ENCODE data around the gene SPOCD1. TPM values are rescaled to one million over a fixed set of nuclear protein-coding genes. Genes with fewer than 3 reads are reported as not detected.

Gene SPOCD1
- total and polyA plus RNA-seq, 2 of the 4 experiments (the other 2 are of a cell fraction) = 59.7 to 132 TPM

DNA sequence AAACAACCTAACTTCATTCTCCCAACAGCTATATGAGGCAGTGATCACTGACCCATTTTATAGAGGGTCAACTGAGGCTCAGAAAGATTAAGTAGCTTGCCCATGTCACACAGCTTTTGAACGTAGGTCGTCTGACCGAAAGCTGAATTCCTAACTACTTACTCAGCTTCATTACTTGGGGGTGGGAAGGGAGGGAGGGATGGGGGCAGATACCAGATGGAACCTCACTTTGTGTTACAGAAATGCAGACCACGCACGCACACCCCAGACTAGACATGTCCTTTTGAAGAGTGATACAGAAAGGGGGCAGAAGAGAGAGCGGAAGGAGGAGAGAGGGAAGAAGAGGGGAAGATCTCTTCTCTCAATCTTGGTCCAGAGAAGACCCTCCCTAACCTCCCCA is 53.9 kb downstream of the SPOCD1 start:
- BruUV-seq (replicated peaks) = no TSS peak
- Histone ChIP-seq H2AK5ac (ENCODE audit: low read depth, low read length) (peak overlapping the region; percentile 64; the same call in 1 of the 2 replicates), H3K4me1 (ENCODE audit: control insufficient read depth, insufficient read depth, low read length) (peaks cover 21% of the 10 kb centered on the region), H3K23ac (ENCODE audit: low read depth, low read length) (peak overlapping the region; percentile 87; the same call in 1 of the 2 replicates), H4K91ac (ENCODE audit: insufficient read depth, low read depth, low read length) (no peak overlapping the region), H3K56ac (ENCODE audit: extremely low read depth, insufficient read depth, low read length) (no peak overlapping the region), H3K79me1 (ENCODE audit: low read depth in 1 of 2, low read length in 2 of 2) (peaks cover 0 to 32% of the 10 kb centered on the region in 2 experiments; a peak in 2 of 4 replicates), H3K9me3 (ENCODE audit: control insufficient read depth, insufficient read depth, low read length) (no peaks in the 10 kb centered on the region), H3K27ac (ENCODE audit: insufficient read depth, low read length) (no peak overlapping the region), H2BK120ac (ENCODE audit: low read depth, low read length) (peak overlapping the region; percentile 63; the same call in 1 of the 2 replicates), H4K8ac (ENCODE audit: low read depth in 2 of 2, low read length in 2 of 2) (peak overlapping the region in 1 of 2 experiments; percentile 77; a peak in 1 of 4 replicates), H3K27me3 (ENCODE audit: control insufficient read depth, insufficient read depth, low read length) (peaks cover 4% of the 10 kb centered on the region), H3K36me3 (ENCODE audit: control insufficient read depth, insufficient read depth, low read length) (no peaks in the 10 kb centered on the region), H3K14ac (replicated peaks; ENCODE audit: low read depth, low read length) (no peak overlapping the region), H4K5ac (ENCODE audit: low read depth, low read length) (no peak overlapping the region), H3K4me2 (ENCODE audit: low read depth, low read length) (peak overlapping the region; percentile 93), H3K18ac (ENCODE audit: low read depth, low read length) (peak overlapping the region; percentile 57; the same call in 1 of the 2 replicates), H2AK9ac (replicated peaks; ENCODE audit: low read depth, low read length, poor library complexity) (peak overlapping the region; percentile 53), H2BK15ac (ENCODE audit: low read depth, low read length) (peak overlapping the region; percentile 44; the same call in 1 of the 3 replicates), H3K9ac (ENCODE audit: low read depth, low read length) (no peak overlapping the region), H3K4me3 (ENCODE audit: insufficient read depth, low read depth, low read length) (no peak overlapping the region), H2AFZ (replicated peaks; ENCODE audit: low read length, poor library complexity) (no peak overlapping the region), H3K9me1 (ENCODE audit: insufficient read depth, low read length) (peaks cover 11% of the 10 kb centered on the region), H3K4ac (ENCODE audit: low read depth, low read length) (peak overlapping the region; percentile 77; the same call in 1 of the 2 replicates), H2BK5ac (ENCODE audit: low read depth, low read length, poor library complexity, severe bottlenecking) (no peak overlapping the region), H2BK20ac (ENCODE audit: low read depth, low read length) (no peak overlapping the region), H4K20me1 (ENCODE audit: insufficient read depth, low read length) (peaks cover 9% of the 10 kb centered on the region)
- ChIA-PET CTCF (interaction anchor here (1.5 kb wide), 1 partner anchor 27 kb away, joined by 7 read pairs; no protein-coding TSS in a partner anchor), POLR2A (ENCODE audit: unreplicated experiment) (interaction anchor here (0.5 to 0.6 kb wide), 2 partner anchors 17 to 50 kb away, joined by 3 to 4 read pairs; no protein-coding TSS in a partner anchor)
- dilution Hi-C loops (cut with HindIII; ENCODE audit: low sequenced_read_pairs, unreplicated experiment) (no loop called here), intact Hi-C loops (cut with micrococcal nuclease) (loop anchor here (1.0 to 2.0 kb wide), 2 partner anchors 27 to 301 kb away; no protein-coding TSS in a partner anchor), in situ Hi-C loops (cut with MboI; ENCODE audit: low sequenced_read_pairs) (no loop called here)
- DNase-seq = peak; percentile 81
- no CpG with 5 or more reads among the region's 6 CpGs for WGBS, 2 experiments (ENCODE audit: extremely low coverage in 2 of 2, insufficient read length in 1 of 2)
- no peak for ATAC-seq (ENCODE audit: low read depth)
- no peak for TF ChIP-seq ELK1 (IDR thresholded peaks at IDR 0.05; ENCODE audit: borderline replicate concordance, low read depth, low read length)
- TF ChIP-seq RFX5 (IDR thresholded peaks at IDR 0.05; ENCODE audit: low read depth, low read length) = no peak
- no peak for TF ChIP-seq MAFK (IDR thresholded peaks at IDR 0.05; ENCODE audit: low read depth, low read length)
- no peak for TF ChIP-seq RCOR1 (IDR thresholded peaks at IDR 0.05; ENCODE audit: insufficient replicate concordance, low read length)
- no peak for TF ChIP-seq BHLHE40 (IDR thresholded peaks at IDR 0.05; ENCODE audit: low read depth, low read length)
- peak; percentile 35; the same call in 1 of the 2 replicates for TF ChIP-seq MAZ (IDR thresholded peaks at IDR 0.05; ENCODE audit: borderline replicate concordance, low read depth, low read length)
- no peak for TF ChIP-seq CHD1 (IDR thresholded peaks at IDR 0.05; ENCODE audit: low read depth, low read length)
- 0 out of 2 replicates have a peak, but pooled peaks have one; percentile 13 for TF ChIP-seq FOS (IDR thresholded peaks at IDR 0.05; ENCODE audit: low read depth, low read length)
